ENCODE data around the gene CLCN1. TPM values are rescaled to one million over a fixed set of nuclear protein-coding genes. Genes with fewer than 3 reads are reported as not detected.
A peak's percentile ranks its signal among the peaks of the same experiment; 100 is the strongest.

Gene CLCN1
- total RNA-seq, 1 donor from 2014 or later = not detected

DNA sequence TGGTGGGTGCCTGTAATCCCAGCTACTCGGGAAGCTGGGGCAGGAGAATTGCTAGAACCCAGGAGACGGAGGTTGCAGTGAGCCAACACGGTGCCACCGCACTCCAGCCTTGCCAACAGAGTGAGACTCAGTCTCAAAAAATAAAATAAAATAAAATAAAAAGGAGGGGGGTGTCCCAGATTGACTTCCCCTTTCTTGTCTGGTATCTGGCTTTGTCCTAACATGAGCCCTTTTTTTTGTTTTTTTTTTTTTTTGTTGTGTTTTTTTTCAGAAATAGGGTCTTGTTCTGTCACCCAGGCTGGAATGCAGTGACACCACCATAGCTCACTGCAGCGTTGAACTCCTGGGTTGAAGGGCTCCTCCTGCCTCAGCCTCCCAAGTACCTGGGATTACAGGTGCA, 23.0 kb upstream of the CLCN1 start:
- ATAC-seq (no peak), DNase-seq (ENCODE audit: low spot score) (no peak)

DNA sequence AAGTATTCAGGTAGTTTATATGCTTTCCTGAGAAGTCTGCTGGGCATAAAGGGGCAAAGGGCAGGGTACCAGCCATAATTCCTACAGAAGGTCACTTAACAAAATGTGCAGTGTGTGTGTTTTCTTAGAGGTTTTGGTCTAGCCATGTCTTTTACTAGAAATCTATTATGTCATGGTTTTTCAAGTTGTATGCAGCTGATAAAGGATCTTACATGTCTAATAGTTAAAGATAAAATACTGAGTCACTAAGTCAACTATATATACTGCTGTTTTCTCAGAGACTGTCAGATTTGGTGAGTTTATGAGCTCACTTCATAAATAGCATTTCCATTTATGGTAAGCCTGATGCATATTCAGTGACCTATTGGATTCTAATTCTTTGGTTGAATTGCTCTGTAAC, 20.0 kb upstream of the CLCN1 start:
- ATAC-seq = no peak

GRCh38 chr7:143296686-143297085, 19.2 kb upstream of the CLCN1 start:
- ATAC-seq (no peak), DNase-seq (ENCODE audit: low spot score) (no peak)

More for the DNA sequence above, 20.0 kb upstream of the CLCN1 start:
- no peak for DNase-seq (ENCODE audit: low spot score)

GRCh38 chr7:143299346-143299745, 16.6 kb upstream of the CLCN1 start:
- ATAC-seq (no peak), DNase-seq (ENCODE audit: low spot score) (no peak)

DNA sequence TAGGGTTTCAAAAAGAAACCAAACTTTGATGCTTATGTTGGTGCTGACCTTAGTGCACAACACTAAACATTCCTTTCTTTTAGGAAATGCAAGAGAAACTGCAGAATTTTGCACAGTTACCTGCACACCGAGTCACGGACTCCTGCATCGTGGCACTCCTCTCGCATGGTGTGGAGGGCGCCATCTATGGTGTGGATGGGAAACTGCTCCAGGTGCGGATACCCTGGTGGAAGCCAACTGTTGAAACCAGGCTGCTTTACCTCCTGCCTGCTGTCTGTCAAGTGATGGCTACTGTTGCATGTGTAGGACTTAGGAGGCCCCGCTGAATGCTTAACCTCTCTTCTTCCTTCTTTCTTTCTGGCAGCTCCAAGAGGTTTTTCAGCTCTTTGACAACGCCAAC, 16.1 kb upstream of the CLCN1 start:
- peak; percentile 61 for DNase-seq (ENCODE audit: low spot score)
- ATAC-seq = peak; percentile 98

- no peak for DNase-seq (ENCODE audit: low spot score)
- no peak for ATAC-seq
Observed at GRCh38 chr7:143300959-143301935, 14.7 kb upstream of the CLCN1 start.

- no peak for ATAC-seq
- no peak for DNase-seq (ENCODE audit: low spot score)
Observed at GRCh38 chr7:143303733-143304132, 12.2 kb upstream of the CLCN1 start.

DNA sequence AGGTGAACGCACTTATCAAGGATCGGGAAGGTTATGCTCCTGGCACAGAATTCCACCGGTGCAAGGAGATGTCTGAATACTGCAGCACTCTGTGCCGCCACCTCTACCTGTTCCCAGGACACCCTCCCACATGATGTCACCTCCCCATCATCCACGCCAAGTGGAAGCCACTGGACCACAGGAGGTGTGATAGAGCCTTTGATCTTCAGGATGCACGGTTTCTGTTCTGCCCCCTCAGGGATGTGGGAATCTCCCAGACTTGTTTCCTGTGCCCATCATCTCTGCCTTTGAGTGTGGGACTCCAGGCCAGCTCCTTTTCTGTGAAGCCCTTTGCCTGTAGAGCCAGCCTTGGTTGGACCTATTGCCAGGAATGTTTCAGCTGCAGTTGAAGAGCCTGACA, 11.0 kb upstream of the CLCN1 start:
- ATAC-seq (no peak), DNase-seq (ENCODE audit: low spot score) (no peak)

GRCh38 chr7:143305423-143306070, 10.4 kb upstream of the CLCN1 start:
- DNase-seq (ENCODE audit: low spot score) (peak; percentile 86), ATAC-seq (peak; percentile 99)

DNA sequence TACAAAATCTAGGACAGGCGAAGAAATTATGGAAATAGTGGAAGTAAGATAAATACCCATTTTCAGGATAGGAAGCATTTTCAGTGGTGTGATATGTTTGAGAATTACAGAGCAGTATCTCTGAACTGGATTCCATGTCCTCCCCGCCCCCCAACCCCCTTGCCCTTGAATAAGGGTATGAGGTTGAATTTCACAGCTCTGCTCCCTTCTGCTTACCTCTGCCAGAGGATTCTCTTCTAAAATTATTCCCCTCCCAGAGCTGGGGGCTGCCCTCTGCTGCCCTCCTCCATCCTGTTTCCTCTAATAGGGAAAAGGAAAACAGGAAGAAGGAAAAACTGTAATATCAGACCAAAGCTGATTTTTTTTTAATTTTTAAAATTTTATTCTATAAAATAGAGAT, 7.3 kb upstream of the CLCN1 start:
- ATAC-seq (no peak), DNase-seq (ENCODE audit: low spot score) (no peak)

DNA sequence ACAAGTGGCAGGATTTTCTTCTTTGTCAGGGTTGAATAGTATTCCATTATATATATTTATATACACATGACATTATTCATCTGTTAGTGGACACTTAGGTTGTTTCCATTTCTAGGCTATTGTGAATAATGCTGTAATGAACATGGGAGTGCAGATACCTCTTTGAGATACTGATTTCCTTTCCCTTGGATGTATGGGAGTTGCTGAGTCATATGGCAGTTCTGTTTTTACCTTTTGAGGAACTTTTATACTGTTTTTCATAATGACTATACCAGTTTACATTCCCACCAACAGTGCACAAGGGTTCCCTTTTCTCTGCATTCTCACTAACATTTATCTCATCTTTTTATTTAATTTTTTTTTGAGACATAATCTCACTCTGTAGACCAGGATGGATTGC, 1.8 kb upstream of the CLCN1 start:
- DNase-seq (ENCODE audit: low spot score) (no peak), ATAC-seq (no peak)

GRCh38 chr7:143316492-143316891, 581 bp downstream of the CLCN1 start:
- no peak for DNase-seq (ENCODE audit: low spot score)
- ATAC-seq = no peak

DNA sequence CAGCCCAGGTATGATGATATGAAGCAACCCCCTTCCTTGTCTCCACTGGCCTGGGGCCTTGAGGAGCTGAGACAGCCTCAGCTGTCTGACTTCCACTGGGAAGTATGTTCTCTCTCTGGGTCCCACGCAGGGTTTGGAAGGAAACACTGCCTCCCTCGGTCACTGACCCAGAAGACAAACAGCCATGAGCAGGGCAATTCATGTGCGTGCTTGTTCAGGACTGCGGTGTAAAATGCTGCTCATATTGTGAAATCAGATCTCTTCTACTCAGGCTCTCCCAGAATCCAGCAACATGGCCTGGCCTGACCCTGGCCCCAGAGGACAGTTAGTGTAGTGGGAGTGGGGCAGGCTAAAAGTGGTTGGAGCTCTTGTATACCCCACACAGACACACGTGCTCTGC, 2.8 kb downstream of the CLCN1 start:
- peak; percentile 85 for DNase-seq (ENCODE audit: low spot score)
- peak; percentile 85 for ATAC-seq

GRCh38 chr7:143320620-143321019, 4.7 kb downstream of the CLCN1 start:
- ATAC-seq = peak; percentile 51
- peak; percentile 72 for DNase-seq (ENCODE audit: low spot score)

- DNase-seq (ENCODE audit: low spot score) (no peak), ATAC-seq (no peak)
Observed at GRCh38 chr7:143321242-143321641, 5.3 kb downstream of the CLCN1 start.

- ATAC-seq = peak; percentile 64
- no peak for DNase-seq (ENCODE audit: low spot score)
Observed at GRCh38 chr7:143321734-143322133, 5.8 kb downstream of the CLCN1 start.

DNA sequence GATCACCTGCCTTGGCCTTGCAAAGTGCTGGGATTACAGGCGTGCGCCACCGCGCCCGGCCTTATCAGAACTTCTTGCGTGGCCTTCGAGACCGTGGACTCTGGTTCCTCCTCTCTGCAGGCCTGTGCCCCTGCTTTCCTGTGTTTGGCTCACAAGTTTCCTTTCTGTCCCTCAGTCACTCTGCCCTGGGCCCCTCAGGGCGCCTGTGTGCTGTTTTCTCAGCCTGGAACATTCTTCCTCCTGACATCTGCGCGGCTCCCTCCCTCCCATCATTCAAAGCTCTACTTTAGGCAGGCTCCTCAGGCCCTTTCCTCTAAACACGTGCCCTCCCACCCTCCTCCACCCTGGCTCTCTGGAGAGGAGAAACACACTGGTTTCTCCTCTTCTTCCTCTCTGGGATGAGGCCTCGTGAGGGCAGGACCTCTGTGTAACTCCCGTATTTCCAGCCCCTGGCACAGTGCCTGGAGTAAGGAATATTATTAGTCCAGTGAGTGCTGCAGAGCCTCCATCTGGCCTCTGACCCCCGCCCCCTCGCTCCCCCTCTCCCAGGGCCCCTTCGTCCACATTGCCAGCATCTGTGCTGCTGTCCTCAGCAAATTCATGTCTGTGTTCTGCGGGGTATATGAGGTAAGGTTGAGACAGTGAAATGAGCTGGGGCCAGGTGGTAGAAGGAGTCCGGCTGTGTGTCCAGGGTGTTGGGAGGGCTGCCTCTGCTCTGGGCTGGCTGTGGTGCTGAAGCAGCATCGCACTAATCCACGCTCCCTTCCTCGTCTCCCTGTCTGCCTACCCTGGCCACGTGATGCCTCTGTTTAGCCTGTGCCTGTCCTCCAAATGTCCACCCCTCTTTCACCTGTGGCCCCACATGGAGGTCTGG, 7.1 kb downstream of the CLCN1 start:
- no peak for DNase-seq (ENCODE audit: low spot score)
- no peak for ATAC-seq

DNA sequence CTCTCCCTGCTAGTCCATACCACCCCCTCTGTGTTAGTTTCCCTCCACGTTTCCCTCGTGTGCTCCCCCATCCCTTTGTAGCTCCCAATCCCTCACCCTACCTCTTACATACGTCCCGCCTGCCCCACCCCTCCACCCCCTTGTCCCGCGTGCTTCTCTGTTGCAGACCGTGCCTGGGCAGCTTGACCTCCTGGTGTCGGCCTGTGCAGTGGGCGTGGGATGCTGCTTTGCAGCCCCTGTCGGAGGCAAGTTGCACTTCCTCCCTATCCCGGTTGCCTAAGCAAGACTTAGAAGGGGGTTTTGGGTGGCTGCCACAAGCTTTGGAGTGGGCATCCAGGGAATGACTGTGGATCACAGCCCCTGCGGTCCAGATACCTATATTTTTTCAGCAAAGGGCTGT, 7.7 kb downstream of the CLCN1 start:
- ATAC-seq (no peak), DNase-seq (ENCODE audit: low spot score) (no peak)

- ATAC-seq (no peak), DNase-seq (ENCODE audit: low spot score) (no peak)
Observed at GRCh38 chr7:143325240-143325639, 9.3 kb downstream of the CLCN1 start.

- ATAC-seq = no peak
- no peak for DNase-seq (ENCODE audit: low spot score)
Observed at GRCh38 chr7:143327903-143328302, 12.0 kb downstream of the CLCN1 start.

DNA sequence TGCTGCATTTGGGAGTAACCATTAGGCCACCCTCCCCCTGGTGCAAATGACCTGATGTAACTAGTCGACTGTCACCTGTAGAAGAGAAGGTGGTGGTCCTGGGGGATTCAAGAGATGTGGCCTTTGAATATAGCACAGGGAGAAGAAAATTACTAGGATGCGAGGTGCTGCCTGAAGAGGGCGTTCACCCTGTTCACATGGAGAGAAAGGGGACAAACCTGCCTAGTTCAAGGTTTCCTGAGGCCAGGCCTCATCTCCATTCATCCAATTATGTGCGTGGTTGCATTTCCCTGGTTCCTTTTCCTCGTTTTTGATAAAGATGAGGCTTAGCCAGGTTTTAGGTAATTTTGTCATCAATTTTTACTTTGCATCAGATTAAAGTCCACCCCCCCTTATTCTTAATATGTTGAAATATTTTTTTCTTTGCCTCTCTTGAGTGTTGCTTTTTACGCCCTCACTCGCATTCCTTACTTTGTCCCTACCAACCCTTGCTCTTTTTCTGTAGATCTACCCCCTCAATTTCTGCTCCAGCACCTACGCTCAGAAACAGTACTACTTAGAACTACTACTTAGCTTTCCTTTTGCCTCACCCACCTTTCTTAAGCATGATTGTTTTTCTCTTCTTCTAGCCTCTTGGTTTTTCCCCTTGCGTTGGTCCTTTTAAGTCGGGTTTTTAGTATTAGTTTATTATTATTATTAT, 13.7 kb downstream of the CLCN1 start:
- no peak for DNase-seq (ENCODE audit: low spot score)
- ATAC-seq = peak; percentile 33

Measured in left lobe of liver (tissue), 2 donors.